Gastroesophageal sphincter (tissue), 4 donors: ENCODE data around the gene IFI30. TPM values are rescaled to one million over a fixed set of nuclear protein-coding genes. Genes with fewer than 3 reads are reported as not detected.

Experiments used
- ATAC-seq: fragments of 150-250 bp; one replicate; pipeline ENCODE4 v1.9.1; 2016; ENCODE audit warnings: mild to moderate bottlenecking, moderate library complexity
- H3K27ac ChIP-seq, 4 donors: fragments of 200-600 bp; sonication (generic) in 3 of 4; 1 replicate in 3 of 4; 2 replicates in 1 of 4; pipeline ENCODE4 v1.5.1; 2016 to 2019
- H3K27me3 ChIP-seq: fragments of 200-600 bp; sonication (generic); one replicate; pipeline ENCODE4 v1.5.1; 2019
- H3K36me3 ChIP-seq, 2 donors: fragments of 200-600 bp; sonication (generic); one replicate each; pipeline ENCODE4 v1.5.1; 2019; ENCODE audit warnings: control low read depth in 1 of 2
- H3K4me1 ChIP-seq, 3 donors: fragments of 200-600 bp; sonication (generic); 1 replicate in 2 of 3; 2 replicates in 1 of 3; pipeline ENCODE4 v1.5.1; 2016 to 2019; ENCODE audit warnings: control low read depth in 2 of 3
- H3K4me3 ChIP-seq, 2 donors: fragments of 200-600 bp; sonication (generic); one replicate each; pipeline ENCODE4 v1.5.1; 2019; ENCODE audit warnings: mild to moderate bottlenecking in 1 of 2, moderate library complexity in 1 of 2
- H3K9me3 ChIP-seq, 3 donors: fragments of 200-600 bp; sonication (generic); one replicate each; pipeline ENCODE4 v1.5.1; 2017 to 2019; ENCODE audit warnings: control low read depth in 2 of 3
- CTCF ChIP-seq, 4 experiments: fragments of 200-600 bp in 2 of 4; fragments of 450-650 bp in 2 of 4; sonication (generic) in 1 of 4; IDR thresholded peaks; one replicate each; pipeline ENCODE4 v1.5.1; 2017 to 2019; ENCODE audit warnings: antibody characterized with exemption in 4 of 4, mild to moderate bottlenecking in 2 of 4, moderate library complexity in 2 of 4
- EP300 ChIP-seq: sonication (generic); formaldehyde crosslinking; IDR thresholded peaks from one replicate; pipeline ENCODE4 v1.6.1; 2017; ENCODE audit warnings: antibody characterized with exemption, mild to moderate bottlenecking
- POLR2A ChIP-seq, 2 donors: fragments of 450-650 bp; IDR thresholded peaks; one replicate each; pipeline ENCODE4 v1.6.1; 2017; ENCODE audit warnings: antibody characterized with exemption in 2 of 2, mild to moderate bottlenecking in 2 of 2, moderate library complexity in 1 of 2
- POLR2AphosphoS5 ChIP-seq: sonication (generic); formaldehyde crosslinking; IDR thresholded peaks from one replicate; pipeline ENCODE4 v1.6.1; 2017; ENCODE audit warnings: antibody characterized with exemption
- WGBS, 2 donors: methylation state at CpG; one replicate each; pipeline ENCODE4 v1.1.5; 2018; ENCODE audit warnings: low coverage in 1 of 2; 5-methylcytosine and 5-hydroxymethylcytosine counted together
- total RNA-seq, 4 donors: library from RNA; depleted of rRNA; stranded (reverse); fragments of >200 nt; gene quantifications; one replicate each; pipeline ENCODE4 v1.1.0, GENCODE V29; 2016

The IFI30 gene
- total RNA-seq, 4 donors from 2014 or later = 4.4 to 79.6 (median 40.8) TPM

DNA sequence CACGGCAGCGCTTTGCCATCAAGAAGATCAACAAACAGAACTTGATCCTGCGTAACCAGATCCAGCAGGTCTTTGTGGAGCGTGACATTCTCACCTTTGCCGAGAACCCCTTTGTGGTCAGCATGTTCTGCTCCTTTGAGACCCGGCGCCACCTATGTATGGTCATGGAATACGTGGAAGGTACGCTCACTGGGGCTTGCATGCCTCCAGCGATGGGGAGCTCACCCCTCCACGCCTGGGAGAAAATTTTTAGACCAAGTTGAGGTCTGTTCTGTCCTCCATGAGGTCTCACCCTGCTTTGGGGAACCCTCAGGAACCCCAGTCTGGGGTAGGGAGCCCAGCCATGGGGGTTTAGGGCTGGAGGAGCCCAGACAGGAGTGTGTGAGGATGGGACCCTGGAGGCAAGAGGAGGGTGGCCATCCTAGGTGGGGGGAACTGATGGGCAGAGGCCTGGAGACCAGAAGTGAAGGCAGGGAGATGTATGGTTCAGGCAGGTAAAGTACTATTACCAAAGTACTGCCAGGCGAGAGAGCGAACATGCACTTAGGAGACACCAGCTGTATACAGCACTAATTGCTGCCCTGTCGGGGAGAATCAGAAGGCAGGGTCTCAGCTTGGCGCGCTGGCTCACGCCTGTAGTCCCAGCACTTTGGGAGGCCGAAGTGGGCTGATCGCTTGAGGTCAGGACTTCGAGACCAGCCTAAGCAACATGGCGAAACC is 42.9 kb upstream of the IFI30 start:
- no peak overlapping the region for H3K4me3 ChIP-seq
- ATAC-seq = no peak
- no peaks in the 10 kb centered on the region for H3K9me3 ChIP-seq
- TF ChIP-seq POLR2AphosphoS5 (no peak), EP300 (no peak), POLR2A (IDR thresholded peaks at IDR 0.05) (no peak), CTCF (IDR thresholded peaks at IDR 0.05) (no peak)
- no peaks in the 10 kb centered on the region for H3K4me1 ChIP-seq
- H3K27me3 ChIP-seq = no peaks in the 10 kb centered on the region
- H3K27ac ChIP-seq = no peak overlapping the region
- peaks cover 0 to 94% of the 10 kb centered on the region in 2 donors for H3K36me3 ChIP-seq
- 20 to 91% methylated on average over 1 to 6 of the region's 21 CpGs for WGBS, 2 donors

DNA sequence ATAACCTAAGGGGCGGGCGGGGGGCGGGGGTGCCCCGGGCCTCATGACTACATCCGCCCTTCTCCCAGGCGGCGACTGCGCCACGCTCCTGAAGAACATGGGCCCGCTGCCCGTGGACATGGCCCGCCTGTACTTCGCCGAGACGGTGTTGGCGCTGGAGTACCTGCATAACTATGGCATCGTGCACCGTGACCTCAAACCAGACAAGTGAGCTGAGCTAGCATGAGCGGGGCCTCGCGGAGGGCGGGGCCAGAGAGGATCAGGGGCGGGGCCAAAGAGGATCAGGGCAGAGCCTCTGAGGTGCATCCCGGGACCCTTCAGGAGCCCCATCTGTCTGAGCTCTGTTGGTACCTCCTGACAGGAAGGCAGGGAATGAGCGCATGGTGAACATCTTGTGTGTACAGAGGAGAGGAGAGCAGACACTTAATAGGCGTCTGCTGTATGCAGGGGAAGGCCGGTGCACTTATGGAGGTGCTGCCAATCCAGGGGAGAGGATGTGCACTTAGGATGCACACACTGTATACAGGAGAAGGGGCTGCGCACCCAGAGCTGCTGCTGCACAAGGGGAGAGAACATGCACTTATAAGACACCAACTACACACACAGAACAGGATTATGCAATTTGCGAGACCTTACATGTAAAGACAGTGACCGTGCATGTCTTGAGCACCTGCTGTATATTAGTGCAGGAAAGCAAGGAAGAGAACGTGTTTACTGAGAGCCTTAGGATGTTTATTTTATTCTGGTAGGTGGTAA is 41.6 kb upstream of the IFI30 start:
- TF ChIP-seq CTCF (IDR thresholded peaks at IDR 0.05) (no peak), POLR2A (IDR thresholded peaks at IDR 0.05) (no peak), POLR2AphosphoS5 (no peak), EP300 (no peak)
- 80 to 83% methylated on average over 2 to 8 of the region's 31 CpGs for WGBS, 2 donors
- Histone ChIP-seq H3K4me3 (no peak overlapping the region), H3K27me3 (no peaks in the 10 kb centered on the region), H3K9me3 (no peaks in the 10 kb centered on the region), H3K27ac (no peak overlapping the region), H3K4me1 (no peaks in the 10 kb centered on the region), H3K36me3 (peaks cover 0 to 98% of the 10 kb centered on the region in 2 donors)
- ATAC-seq = no peak

DNA sequence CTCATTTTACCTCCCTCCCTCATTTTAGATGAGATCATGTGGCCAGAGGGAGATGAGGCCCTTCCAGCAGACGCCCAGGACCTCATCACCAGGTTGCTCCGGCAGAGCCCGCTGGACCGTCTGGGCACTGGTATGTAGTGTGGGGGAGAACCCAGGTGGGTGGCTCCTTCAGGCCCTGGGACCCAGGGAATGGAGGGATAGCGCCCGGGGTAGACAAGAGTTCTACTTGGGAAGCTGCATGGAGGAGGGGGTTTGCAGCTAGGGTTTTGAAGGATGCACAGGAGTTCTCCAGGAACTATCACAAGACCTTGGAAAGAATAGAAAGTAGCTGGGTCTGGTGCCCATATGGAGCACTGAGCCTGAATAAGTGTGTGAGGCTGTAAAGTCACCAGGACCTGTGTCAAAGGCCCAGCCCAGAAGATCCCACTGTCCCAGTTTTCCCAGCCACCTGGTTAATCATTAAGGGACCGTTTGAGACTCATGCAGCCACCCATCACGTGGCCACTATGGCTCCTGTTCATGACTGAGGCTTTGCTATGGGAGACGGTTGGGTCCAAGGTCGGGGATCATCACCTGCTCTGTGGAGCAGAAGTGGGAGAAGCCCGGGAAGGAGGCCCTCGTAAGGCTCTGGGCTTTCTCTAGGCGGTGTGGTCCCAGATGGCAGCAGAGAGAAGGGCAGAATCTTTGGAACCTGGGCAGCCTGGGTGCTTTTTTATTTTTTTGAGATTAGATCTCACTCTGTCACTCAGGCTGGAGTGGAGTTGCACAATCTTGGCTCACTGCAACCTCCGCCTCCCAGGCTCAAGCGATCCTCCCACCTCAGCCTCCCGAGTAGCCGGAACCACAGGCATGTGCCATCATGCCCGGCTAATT is 37.7 kb upstream of the IFI30 start:
- Histone ChIP-seq H3K27me3 (no peaks in the 10 kb centered on the region), H3K36me3 (peaks cover 0 to 96% of the 10 kb centered on the region in 2 donors), H3K27ac (no peak overlapping the region), H3K4me1 (no peaks in the 10 kb centered on the region), H3K4me3 (no peak overlapping the region), H3K9me3 (no peaks in the 10 kb centered on the region)
- TF ChIP-seq POLR2AphosphoS5 = no peak
- no peak for ATAC-seq
- WGBS, 2 donors = 96% methylated on average over 3 of the region's 18 CpGs; no CpG with 5 or more reads in 1 of the 2 donors

DNA sequence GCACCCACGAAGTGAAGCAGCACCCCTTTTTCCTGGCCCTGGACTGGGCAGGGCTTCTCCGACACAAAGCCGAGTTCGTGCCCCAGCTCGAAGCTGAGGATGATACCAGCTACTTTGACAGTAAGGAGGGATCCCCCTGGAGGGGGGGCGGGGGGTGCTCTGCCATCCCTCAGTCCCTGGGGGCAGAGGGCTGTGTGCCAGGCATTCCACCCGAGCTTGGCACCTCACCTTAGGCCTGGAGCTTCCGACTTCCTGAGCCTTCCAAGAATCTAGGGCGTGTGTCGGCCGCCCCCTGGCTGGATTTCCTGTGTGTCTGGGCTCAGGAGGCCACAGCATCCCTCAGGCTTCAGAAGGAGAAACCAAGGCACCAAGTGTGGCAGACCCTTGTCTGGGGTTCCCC is 36.4 kb upstream of the IFI30 start:
- Histone ChIP-seq H3K27me3 (no peaks in the 10 kb centered on the region), H3K4me3 (no peak overlapping the region), H3K4me1 (no peaks in the 10 kb centered on the region), H3K27ac (no peak overlapping the region), H3K9me3 (no peaks in the 10 kb centered on the region), H3K36me3 (peaks cover 0 to 96% of the 10 kb centered on the region in 2 donors)
- no peak for ATAC-seq
- TF ChIP-seq POLR2A (IDR thresholded peaks at IDR 0.05) (no peak), POLR2AphosphoS5 (no peak)
- 79% methylated on average over 5 of the region's 11 CpGs; no CpG with 5 or more reads in 1 of the 2 donors for WGBS, 2 donors

GRCh38 chr19:18137657-18138339 is 35.8 kb upstream of the IFI30 start:
- no peaks in the 10 kb centered on the region for H3K27me3 ChIP-seq
- no peak for ATAC-seq
- peaks cover 0 to 96% of the 10 kb centered on the region in 2 donors for H3K36me3 ChIP-seq
- 88 to 94% methylated on average over 3 to 4 of the region's 9 CpGs for WGBS, 2 donors
- H3K27ac ChIP-seq = no peak overlapping the region
- TF ChIP-seq POLR2A (IDR thresholded peaks at IDR 0.05) (no peak), POLR2AphosphoS5 (no peak), CTCF (IDR thresholded peaks at IDR 0.05) (no peak), EP300 (no peak)
- no peaks in the 10 kb centered on the region for H3K9me3 ChIP-seq
- H3K4me3 ChIP-seq = no peak overlapping the region
- H3K4me1 ChIP-seq = no peaks in the 10 kb centered on the region
